Fibroblast of gingiva (primary cell): Measurements from ENCODE around the gene CDK2.
"Not testable (repeated sequence)": the region's sequence is repeated elsewhere in the genome, so short reads cannot be mapped to it uniquely, and the experiment has no call there.

Experiments
- DNase-seq: peaks from one replicate; pipeline ENCODE4 v3.0.0-alpha.2; 2011; ENCODE audit warnings: low read depth

Gene CDK2

GRCh38 chr12:55966408-55967281 is at the start of gene CDK2:
TSS of gene CDK2 (plus strand) at chr12:55966830. CDS start at chr12:55967009, 179 bp downstream.
- peak; percentile 69 for DNase-seq

DNA sequence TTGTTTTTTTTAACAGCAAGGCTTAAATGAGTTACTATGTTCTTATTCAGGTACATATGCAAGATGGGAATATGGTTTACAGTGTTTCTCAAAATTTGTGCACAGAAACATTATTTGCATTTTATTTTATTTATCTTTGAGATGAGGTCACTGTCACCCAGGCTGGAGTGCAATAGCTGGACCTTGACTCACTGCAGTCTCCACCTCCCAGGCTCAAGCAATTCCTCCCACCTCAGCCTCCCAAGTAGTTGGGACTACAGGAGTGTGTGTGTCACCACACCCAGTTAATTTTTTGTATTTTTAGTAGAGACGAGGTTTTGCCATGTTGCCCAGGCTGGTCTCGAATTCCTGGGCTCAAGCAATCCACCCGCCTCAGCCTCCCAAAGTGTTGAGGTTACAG is 47.6 kb upstream of the CDK2 start:
- not testable (repeated sequence) for DNase-seq

DNA sequence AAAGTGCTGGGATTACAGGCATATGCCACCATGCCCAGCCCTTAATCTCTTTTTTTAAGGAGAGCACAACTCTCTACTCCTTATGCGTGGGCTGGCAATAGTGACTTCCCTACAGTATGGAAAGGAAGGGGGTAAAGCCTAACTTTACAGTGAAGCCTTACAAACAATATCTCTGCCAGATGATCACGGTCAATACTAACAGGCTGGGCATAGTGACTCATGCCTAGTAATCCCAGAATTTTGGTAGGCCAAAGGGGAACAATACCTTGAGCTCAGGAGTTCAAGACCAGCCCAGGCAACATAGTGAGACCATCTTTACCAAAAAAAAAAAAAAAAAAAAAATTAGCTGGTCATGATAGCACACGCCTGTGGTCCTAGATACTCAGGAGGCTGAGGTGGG is 44.5 kb upstream of the CDK2 start:
- DNase-seq: no peak

DNA sequence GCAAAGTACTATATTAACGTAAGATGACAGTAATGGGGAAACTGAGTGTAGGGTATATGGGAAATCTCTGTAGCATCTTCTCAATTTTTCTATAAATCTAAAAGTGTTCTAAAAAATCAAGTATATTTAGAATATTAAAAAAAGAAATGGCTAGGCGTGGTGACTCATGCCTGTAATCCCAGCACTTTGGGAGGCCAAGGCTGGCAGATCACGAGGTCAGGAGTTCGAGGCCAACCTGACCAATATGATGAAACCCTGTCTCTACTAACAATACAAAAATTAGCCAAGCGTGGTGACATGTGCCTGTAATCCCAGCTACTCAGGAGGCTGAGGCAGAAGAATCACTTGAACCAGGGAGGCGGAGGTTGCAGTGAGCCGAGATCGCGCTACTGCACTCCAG is 43.0 kb upstream of the CDK2 start:
- not testable (repeated sequence) for DNase-seq

GRCh38 chr12:55925371-55925770 is 41.3 kb upstream of the CDK2 start:
- no peak for DNase-seq

- no peak for DNase-seq
These were observed 40.5 kb upstream of the CDK2 start for GRCh38 chr12:55925870-55926737.

DNA sequence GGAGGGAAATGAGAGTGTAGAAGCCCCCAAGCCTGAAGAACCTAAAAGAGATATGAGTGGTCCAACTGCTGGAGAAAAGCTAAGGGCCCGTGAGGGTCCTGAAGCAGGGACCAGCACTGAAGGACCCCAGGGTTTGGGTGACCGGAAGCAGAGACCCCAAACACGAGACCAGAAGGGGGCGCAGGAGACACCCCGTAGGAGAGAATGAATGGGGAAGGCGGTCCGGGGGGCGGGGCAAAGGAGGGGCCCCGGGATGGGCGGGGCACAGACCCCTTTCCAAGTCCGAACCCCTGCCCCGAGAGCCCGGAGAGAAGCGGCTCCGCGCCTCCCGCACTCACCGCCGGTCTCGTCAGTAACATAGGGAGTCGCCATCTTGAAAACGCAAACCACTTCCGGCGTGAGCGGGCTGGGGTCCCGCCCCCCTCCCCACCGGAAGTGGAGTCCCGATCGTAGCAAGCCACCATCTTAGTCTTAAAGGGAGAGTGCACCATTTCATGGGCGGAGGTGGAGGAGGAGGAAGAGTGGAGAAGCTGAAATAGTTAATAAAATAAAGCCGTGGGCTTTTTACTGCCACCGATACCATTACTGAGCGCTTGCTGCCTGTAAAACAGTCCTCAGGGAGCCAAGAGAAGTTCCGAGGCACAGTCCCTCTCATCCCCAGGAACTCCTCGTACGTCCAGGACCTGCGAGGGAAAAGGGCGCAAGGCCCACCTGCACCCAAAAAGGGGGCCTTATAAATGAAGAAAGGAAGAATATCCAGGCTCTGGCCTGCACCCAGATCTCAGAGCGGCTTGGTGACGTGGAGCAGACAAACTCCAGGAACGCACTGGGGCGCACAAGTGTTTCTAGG is 39.7 kb upstream of the CDK2 start:
- peak; percentile 91 for DNase-seq

DNA sequence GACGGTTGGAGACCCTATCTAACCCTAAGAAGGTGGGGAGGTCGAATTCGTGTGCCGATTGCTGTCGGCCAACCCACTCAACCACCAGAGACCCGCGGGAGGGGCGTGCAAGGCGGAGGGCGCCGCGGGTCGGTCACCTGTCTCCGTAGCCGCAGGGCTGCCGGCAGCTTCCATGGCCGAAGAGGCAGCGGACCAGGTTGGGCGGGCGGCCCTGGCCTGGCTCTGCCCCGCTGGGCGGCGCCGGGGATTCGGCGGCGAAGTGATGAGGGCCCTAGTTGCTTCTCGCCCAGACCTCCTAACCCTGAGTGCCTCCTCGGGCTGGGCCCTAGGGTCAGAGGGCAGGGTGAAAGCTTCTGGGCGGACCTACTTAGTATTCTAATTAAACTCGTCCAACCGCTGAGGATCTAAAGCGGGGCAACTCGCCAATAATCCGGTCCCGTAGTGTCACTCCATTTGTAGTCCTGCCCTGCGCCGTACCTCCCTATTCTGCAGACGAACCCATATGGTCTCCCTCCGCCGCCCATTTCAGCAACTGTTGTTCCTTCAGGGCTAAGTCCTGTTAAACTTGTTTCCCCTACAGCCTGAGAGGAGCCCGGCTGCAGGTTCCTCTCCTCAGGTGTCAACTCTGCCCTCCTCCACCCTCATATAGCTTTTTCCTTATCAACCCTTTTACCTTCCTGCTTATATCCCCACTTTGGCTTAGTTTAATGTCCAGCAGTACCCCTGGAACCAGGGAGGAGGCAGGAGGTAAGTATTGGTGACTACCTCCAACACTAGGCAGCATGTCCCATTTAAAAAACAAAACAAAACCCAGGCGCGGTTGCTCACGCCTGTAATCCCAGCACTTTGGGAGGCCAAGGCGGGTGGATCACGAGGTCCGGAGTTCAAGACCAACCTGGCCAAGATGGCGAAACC is 38.8 kb upstream of the CDK2 start, which contains the start of gene PYM1:
Gene PYM1 (minus strand): TSS at position 307 of the 915 bp plus-strand sequence. CDS start 133 bp downstream, at position 174.
- DNase-seq: peak; percentile 88

GRCh38 chr12:55929306-55929791 is 37.3 kb upstream of the CDK2 start:
- no peak for DNase-seq

GRCh38 chr12:55930771-55931316 is 35.8 kb upstream of the CDK2 start, which contains the start of gene DGKA:
TSS of gene DGKA (plus strand) at chr12:55931162. CDS start at chr12:55936504, 5,342 bp downstream.
- peak; percentile 82 for DNase-seq

DNA sequence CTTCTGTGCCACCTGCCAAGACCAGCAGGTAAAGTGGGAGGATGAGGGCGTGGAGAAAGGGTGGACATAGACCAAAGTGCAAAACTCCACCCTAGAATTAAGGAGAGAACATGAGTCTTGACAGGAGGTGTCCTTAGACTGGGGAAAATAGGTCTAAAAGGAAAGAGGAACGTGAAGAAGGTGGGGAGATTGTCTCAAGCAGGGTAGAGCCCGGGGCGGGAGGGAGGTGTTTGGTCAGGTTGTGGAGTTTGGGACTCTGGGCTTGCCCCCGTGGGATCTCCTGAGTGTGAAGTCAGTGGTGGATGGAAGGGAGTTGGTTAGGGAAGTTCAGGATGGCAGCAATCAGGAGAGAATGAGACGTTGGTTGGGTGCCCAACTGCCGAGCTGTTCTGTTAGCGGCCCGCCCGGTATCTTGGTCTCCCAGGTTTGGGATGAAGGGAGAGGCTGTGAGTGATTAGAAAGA is 35.3 kb upstream of the CDK2 start:
- no peak for DNase-seq

GRCh38 chr12:55931780-55932550 is 34.7 kb upstream of the CDK2 start:
- peak; percentile 57 for DNase-seq

DNA sequence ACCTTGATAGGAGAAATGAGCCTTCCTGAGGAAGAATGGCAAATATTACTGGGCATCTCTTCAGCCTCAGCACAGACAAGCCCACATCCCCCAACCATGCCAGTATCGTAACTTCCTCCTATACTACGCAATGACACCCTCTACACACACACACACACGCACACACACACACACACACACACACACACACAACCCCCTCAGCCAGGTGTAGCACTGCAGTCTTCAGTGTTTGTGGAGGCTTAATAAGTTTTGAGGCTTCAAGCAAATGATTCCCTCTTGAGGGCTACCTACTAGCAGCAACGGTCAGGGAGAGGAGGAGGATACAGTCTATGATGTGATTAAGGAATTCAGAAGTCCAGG is 34.1 kb upstream of the CDK2 start:
- peak; percentile 55 for DNase-seq

DNA sequence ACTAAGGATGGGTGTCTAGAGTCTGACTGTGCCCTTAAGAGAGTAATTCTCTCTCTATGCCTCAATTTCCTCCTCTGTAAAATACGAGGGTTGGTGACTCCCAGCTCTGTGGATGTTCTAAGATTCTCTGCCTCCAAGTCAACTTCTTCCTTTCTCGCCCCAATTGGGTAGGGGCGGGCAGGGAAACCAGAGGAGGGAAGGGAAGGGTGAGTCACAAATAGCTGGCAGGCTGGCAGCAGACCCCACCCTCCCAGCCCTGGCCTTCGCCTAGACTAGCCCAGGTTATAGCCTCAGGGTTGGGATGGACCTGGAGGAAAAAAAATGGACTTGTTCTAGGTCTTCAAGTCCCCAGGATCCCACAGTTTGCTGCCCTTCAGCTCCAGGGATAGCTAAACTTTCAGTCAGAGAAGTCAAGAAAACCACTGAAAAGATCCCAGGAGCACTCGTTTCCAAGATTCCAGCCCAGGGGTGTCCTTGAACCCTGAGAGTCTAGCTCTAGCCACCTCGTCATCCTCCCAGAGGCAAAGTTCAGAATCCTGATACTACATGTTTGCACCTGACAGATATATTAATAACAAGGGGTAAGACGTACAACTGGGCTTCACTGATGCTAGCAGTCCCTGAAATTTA is 33.3 kb upstream of the CDK2 start:
- peak; percentile 35 for DNase-seq

GRCh38 chr12:55933799-55934742 is 32.6 kb upstream of the CDK2 start:
- peak; percentile 61 for DNase-seq

GRCh38 chr12:55934773-55935172 is 31.9 kb upstream of the CDK2 start:
- DNase-seq: no peak

GRCh38 chr12:55935738-55936151 is 30.9 kb upstream of the CDK2 start:
- no peak for DNase-seq

- DNase-seq: no peak
These were observed 28.6 kb upstream of the CDK2 start for GRCh38 chr12:55937981-55938380.
